Measurements from ENCODE around the gene BAZ1B.

- TF ChIP-seq CTCF (IDR thresholded peaks at IDR 0.05) = no peak
- no peak for TF ChIP-seq POLR2A (IDR thresholded peaks at IDR 0.05)
These were observed 5.1 kb upstream of the BAZ1B start for GRCh38 chr7:73526896-73527821.

All from body of pancreas (tissue), 4 donors.